HG03196 (cell line): ENCODE data around the gene TLR2.

Experiments
- ATAC-seq: cut with Tn5 transposase; IDR thresholded peaks from one replicate; pipeline ENCODE4 v1.9.1; 2021; ENCODE audit not compliant: unreplicated experiment

Gene TLR2

GRCh38 chr4:153684182-153684970 is at the start of gene TLR2:
TLR2 (plus strand) TSS chr4:153684280; CDS start chr4:153702908, 18,628 bp downstream.
- peak; percentile 82 for ATAC-seq

- no peak for ATAC-seq
Measured at GRCh38 chr4:153634738-153635353, 49.2 kb upstream of the TLR2 start.

- no peak for ATAC-seq
Measured at GRCh38 chr4:153635846-153636245, 48.2 kb upstream of the TLR2 start.

- no peak for ATAC-seq
Measured at GRCh38 chr4:153637201-153637600, 46.9 kb upstream of the TLR2 start.

- ATAC-seq: no peak
Measured at GRCh38 chr4:153638011-153638410, 46.1 kb upstream of the TLR2 start.

- ATAC-seq: no peak
Measured at GRCh38 chr4:153638999-153639398, 45.1 kb upstream of the TLR2 start.

GRCh38 chr4:153639833-153640802 is 44.0 kb upstream of the TLR2 start:
- ATAC-seq: no peak

- no peak for ATAC-seq
Measured at GRCh38 chr4:153641532-153641931, 42.5 kb upstream of the TLR2 start.

- ATAC-seq: peak; percentile 79
Measured at GRCh38 chr4:153643406-153644383, 40.4 kb upstream of the TLR2 start.

GRCh38 chr4:153645183-153645582 is 38.9 kb upstream of the TLR2 start:
- ATAC-seq: no peak

GRCh38 chr4:153646261-153646660 is 37.8 kb upstream of the TLR2 start:
- no peak for ATAC-seq

- ATAC-seq: no peak
Measured at GRCh38 chr4:153646978-153647377, 37.1 kb upstream of the TLR2 start.

GRCh38 chr4:153647975-153648374 is 36.1 kb upstream of the TLR2 start:
- ATAC-seq: no peak

- ATAC-seq: no peak
Measured at GRCh38 chr4:153649572-153649991, 34.5 kb upstream of the TLR2 start.

GRCh38 chr4:153651116-153651515 is 33.0 kb upstream of the TLR2 start:
- no peak for ATAC-seq

GRCh38 chr4:153651587-153651986 is 32.5 kb upstream of the TLR2 start:
- no peak for ATAC-seq

GRCh38 chr4:153652051-153652784 is 31.9 kb upstream of the TLR2 start:
- ATAC-seq: no peak

GRCh38 chr4:153655002-153655541 is 29.0 kb upstream of the TLR2 start:
- no peak for ATAC-seq

GRCh38 chr4:153655928-153656327 is 28.2 kb upstream of the TLR2 start:
- ATAC-seq: no peak
